ENCODE measurements around the gene ACVRL1.

Gene ACVRL1

GRCh38 chr12:51969643-51970042, 62.3 kb downstream of the ACVRL1 start:
- Histone ChIP-seq H4K20me1 (ENCODE audit: control insufficient read depth, insufficient read depth, low read depth, low read length) (peaks cover 18% of the 10 kb centered on the region), H3K9me2 (replicated peaks; ENCODE audit: control insufficient read depth, low read length) (no peaks in the 10 kb centered on the region), H3K36me3 (ENCODE audit: control insufficient read depth, low read length) (no peaks in the 10 kb centered on the region), H3K27me3 (ENCODE audit: control insufficient read depth, low read length) (no peaks in the 10 kb centered on the region), H3K79me2 (ENCODE audit: control insufficient read depth, low read length) (peaks cover 49% of the 10 kb centered on the region), H3K4me2 (ENCODE audit: low read length) (no peak overlapping the region), H3K9me3 (ENCODE audit: control insufficient read depth, insufficient read depth, low read length) (no peaks in the 10 kb centered on the region), H3K27ac (ENCODE audit: low read depth, low read length) (no peak overlapping the region), H3F3A (ENCODE audit: control insufficient read depth, insufficient read depth) (peaks cover 5% of the 10 kb centered on the region), H3K4me1 (ENCODE audit: control insufficient read depth, low read length) (peaks cover 27% of the 10 kb centered on the region), H3K4me3 (ENCODE audit: low read length) (no peak overlapping the region)
- no peak for TF ChIP-seq EZH2phosphoT487 (IDR thresholded peaks at IDR 0.05; ENCODE audit: borderline replicate concordance, low read length)
- TF ChIP-seq, protein P1, sequence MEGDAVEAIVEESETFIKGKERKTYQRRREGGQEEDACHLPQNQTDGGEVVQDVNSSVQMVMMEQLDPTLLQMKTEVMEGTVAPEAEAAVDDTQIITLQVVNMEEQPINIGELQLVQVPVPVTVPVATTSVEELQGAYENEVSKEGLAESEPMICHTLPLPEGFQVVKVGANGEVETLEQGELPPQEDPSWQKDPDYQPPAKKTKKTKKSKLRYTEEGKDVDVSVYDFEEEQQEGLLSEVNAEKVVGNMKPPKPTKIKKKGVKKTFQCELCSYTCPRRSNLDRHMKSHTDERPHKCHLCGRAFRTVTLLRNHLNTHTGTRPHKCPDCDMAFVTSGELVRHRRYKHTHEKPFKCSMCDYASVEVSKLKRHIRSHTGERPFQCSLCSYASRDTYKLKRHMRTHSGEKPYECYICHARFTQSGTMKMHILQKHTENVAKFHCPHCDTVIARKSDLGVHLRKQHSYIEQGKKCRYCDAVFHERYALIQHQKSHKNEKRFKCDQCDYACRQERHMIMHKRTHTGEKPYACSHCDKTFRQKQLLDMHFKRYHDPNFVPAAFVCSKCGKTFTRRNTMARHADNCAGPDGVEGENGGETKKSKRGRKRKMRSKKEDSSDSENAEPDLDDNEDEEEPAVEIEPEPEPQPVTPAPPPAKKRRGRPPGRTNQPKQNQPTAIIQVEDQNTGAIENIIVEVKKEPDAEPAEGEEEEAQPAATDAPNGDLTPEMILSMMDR (IDR thresholded peaks at IDR 0.05; ENCODE audit: low read depth, low read length, poor library complexity, severe bottlenecking), result no peak

- TF ChIP-seq, protein P1 (IDR thresholded peaks at IDR 0.05; ENCODE audit: low read depth, low read length, poor library complexity, severe bottlenecking), result peak; percentile 93
- TF ChIP-seq EZH2phosphoT487 (IDR thresholded peaks at IDR 0.05; ENCODE audit: borderline replicate concordance, low read length), result no peak
- H3F3A ChIP-seq (ENCODE audit: control insufficient read depth, insufficient read depth), result peaks cover 5% of the 10 kb centered on the region
- H3K4me2 ChIP-seq (ENCODE audit: low read length), result peak overlapping the region; percentile 61
- H3K9me3 ChIP-seq (ENCODE audit: control insufficient read depth, insufficient read depth, low read length), result no peaks in the 10 kb centered on the region
- H4K20me1 ChIP-seq (ENCODE audit: control insufficient read depth, insufficient read depth, low read depth, low read length), result peaks cover 19% of the 10 kb centered on the region
- H3K36me3 ChIP-seq (ENCODE audit: control insufficient read depth, low read length), result peaks cover 3% of the 10 kb centered on the region; the same call in 1 of the 2 replicates
- H3K4me1 ChIP-seq (ENCODE audit: control insufficient read depth, low read length), result peaks cover 27% of the 10 kb centered on the region
- H3K9me2 ChIP-seq (replicated peaks; ENCODE audit: control insufficient read depth, low read length), result no peaks in the 10 kb centered on the region
- H3K4me3 ChIP-seq (ENCODE audit: low read length), result peak overlapping the region; percentile 54
- peaks cover 42% of the 10 kb centered on the region for H3K79me2 ChIP-seq (ENCODE audit: control insufficient read depth, low read length)
- no peak overlapping the region for H3K27ac ChIP-seq (ENCODE audit: low read depth, low read length)
- no peaks in the 10 kb centered on the region for H3K27me3 ChIP-seq (ENCODE audit: control insufficient read depth, low read length)
Observed at GRCh38 chr12:51970904-51971646, 63.8 kb downstream of the ACVRL1 start.

- Histone ChIP-seq H3K27me3 (ENCODE audit: control insufficient read depth, low read length) (no peaks in the 10 kb centered on the region), H3K4me3 (ENCODE audit: low read length) (peak overlapping the region; percentile 54), H4K20me1 (ENCODE audit: control insufficient read depth, insufficient read depth, low read depth, low read length) (peaks cover 19% of the 10 kb centered on the region), H3K4me2 (ENCODE audit: low read length) (peak overlapping the region; percentile 61), H3K27ac (ENCODE audit: low read depth, low read length) (no peak overlapping the region), H3K36me3 (ENCODE audit: control insufficient read depth, low read length) (peaks cover 11% of the 10 kb centered on the region), H3K9me2 (replicated peaks; ENCODE audit: control insufficient read depth, low read length) (no peaks in the 10 kb centered on the region), H3F3A (ENCODE audit: control insufficient read depth, insufficient read depth) (peaks cover 5% of the 10 kb centered on the region), H3K9me3 (ENCODE audit: control insufficient read depth, insufficient read depth, low read length) (no peaks in the 10 kb centered on the region), H3K79me2 (ENCODE audit: control insufficient read depth, low read length) (peaks cover 38% of the 10 kb centered on the region), H3K4me1 (ENCODE audit: control insufficient read depth, low read length) (peaks cover 27% of the 10 kb centered on the region)
- TF ChIP-seq, protein P1 (IDR thresholded peaks at IDR 0.05; ENCODE audit: low read depth, low read length, poor library complexity, severe bottlenecking), result no peak
- TF ChIP-seq EZH2phosphoT487 (IDR thresholded peaks at IDR 0.05; ENCODE audit: borderline replicate concordance, low read length), result no peak
Observed at GRCh38 chr12:51971679-51972421, 64.5 kb downstream of the ACVRL1 start.
